Heart right ventricle (tissue), 16 donors: ENCODE data around the gene ANLN. TPM values are rescaled to one million over a fixed set of nuclear protein-coding genes. Genes with fewer than 3 reads are reported as not detected.
"Not testable (repeated sequence)": the region's sequence is repeated elsewhere in the genome, so short reads cannot be mapped to it uniquely, and the experiment has no call there.

Experiments used
- ATAC-seq, 8 donors: fragments of 200-7000 bp; cut with Tn5 transposase; one replicate each; pipeline ENCODE4 v1.9.1; 2020; ENCODE audit warnings: mild to moderate bottlenecking in 8 of 8, moderate library complexity in 8 of 8, moderate number of reproducible peaks in 1 of 8
- DNase-seq, 2 donors: peaks; one replicate each; pipeline ENCODE4 v3.0.0-alpha.2; 2020
- H3K27ac ChIP-seq, 10 donors: fragments of 200-600 bp; sonication (generic) in 2 of 10; one replicate each; pipeline versions ENCODE4 v1.5.0 to v1.8.0; 2020 to 2022; ENCODE audit warnings: mild to moderate bottlenecking in 3 of 10
- H3K27me3 ChIP-seq, 7 donors: fragments of 200-600 bp; one replicate each; pipeline ENCODE4 v1.8.0; 2021 to 2022; ENCODE audit warnings: mild to moderate bottlenecking in 2 of 7
- H3K36me3 ChIP-seq, 9 donors: fragments of 200-600 bp; sonication (generic) in 1 of 9; one replicate each; pipeline versions ENCODE4 v1.5.0 to v1.8.0; 2020 to 2022; ENCODE audit warnings: mild to moderate bottlenecking in 2 of 9
- H3K4me1 ChIP-seq, 9 donors: fragments of 200-600 bp; sonication (generic) in 1 of 9; one replicate each; pipeline versions ENCODE4 v1.5.0 to v1.8.0; 2020 to 2022; ENCODE audit warnings: mild to moderate bottlenecking in 4 of 9
- H3K4me3 ChIP-seq, 10 donors: fragments of 200-600 bp; sonication (generic) in 2 of 10; one replicate each; pipeline versions ENCODE4 v1.5.0 to v1.8.0; 2020 to 2022; ENCODE audit warnings: mild to moderate bottlenecking in 7 of 10, moderate library complexity in 2 of 10
- H3K9me3 ChIP-seq, 11 donors: fragments of 200-600 bp in 10 of 11; sonication (generic) in 2 of 11; one replicate each; pipeline versions ENCODE4 v1.5.0 to v1.8.0; 2013 to 2022; ENCODE audit warnings: mild to moderate bottlenecking in 2 of 11, control low read depth in 1 of 11, moderate library complexity in 1 of 11
- CTCF ChIP-seq, 9 donors: fragments of 200-600 bp; sonication (generic) in 2 of 9; IDR thresholded peaks; one replicate each; pipeline versions ENCODE4 v1.5.0 to v1.8.0; 2021 to 2022; ENCODE audit warnings: antibody characterized with exemption in 9 of 9, mild to moderate bottlenecking in 5 of 9, moderate library complexity in 1 of 9
- WGBS, 2 donors: extraction: QIAGEN DNeasy Blood & Tissue Kit; methylation state at CpG; one replicate each; pipeline ENCODE4 v1.1.7; 2013; ENCODE audit warnings: inconsistent platforms in 1 of 2; 5-methylcytosine and 5-hydroxymethylcytosine counted together
- intact Hi-C, 10 donors: fragments of 100-400 bp; cut with DNase I; formaldehyde crosslinking; loops; one replicate each; pipeline versions ENCODE4 v1.11.1 to v1.14.2; 2022
- polyA plus RNA-seq, 2 donors: library from polyadenylated mRNA; stranded (reverse); fragments of 200-250 nt; gene quantifications; one replicate each; pipeline ENCODE4 v1.2.3, GENCODE V29; 2013
- total RNA-seq, 10 donors: library from RNA; stranded (reverse); fragmentation: NEBNext Ultra II Directional in 3 of 10; extraction: Animal tissue kit (Norgen Biotek cat#: 25700) in 3 of 10; gene quantifications; one replicate each; pipeline versions ENCODE4 v1.2.1 to v1.2.4, GENCODE V29; 2021 to 2023
- donor health status: Arrhythmogenic right ventricular cardiomyopathy.
- donor health status: ischemic (EF 13 %, LVEDD 7.1; RV severe dilation, severe dysfunction).
- donor health status: healthy with polysubstance abuse.
- donor health status: DM: no; HTN: yes; CAD: no.
- donor health status: DM: no; HTN: no; CAD: no.
- donor health status: ischemic (EF 25% LVEDD 6.9; RV normal size, moderate dysfunction).
- donor health status: ischemic (EF 25% LVEDD 5.7; RV mildly dilated, moderate dysfunction).
- donor health status: healthy.
- donor health status: DM: yes; HTN: yes; CAD: no.
- donor health status: Ischemic cardiomyopathy.
- donor health status: ischemic (EF 35%, LVEDD 5.7; RV mildly dilated, moderate dysfunction).
- donor health status: nonischemic (EF 11% LVEDD 7.7; RV severe dilation, severe dysfunction).
- donor health status: DM: yes; HTN: yes; CAD: no.
- donor health status: PGD.
- donor health status: ischemic (EF 29% LVEDD 5.4; RV normal size, mild dysfunction).
- donor health status: nonischemic (EF 23%, LVEDD 6.1; RV moderate dilation, normal function).

ANLN gene
- total and polyA plus RNA-seq, 12 donors: 0.38 to 13.4 (median 1.9) TPM

- intact Hi-C loops: no loop called here
- no peak for DNase-seq
- no peak for TF ChIP-seq CTCF (IDR thresholded peaks at IDR 0.05)
- no peak for ATAC-seq
- Histone ChIP-seq H3K4me1 (no peaks in the 10 kb centered on the region), H3K27me3 (no peaks in the 10 kb centered on the region), H3K27ac (no peak overlapping the region), H3K9me3 (no peaks in the 10 kb centered on the region), H3K36me3 (peaks cover 0 to 6% (median 0%) of the 10 kb centered on the region in 9 donors), H3K4me3 (no peak overlapping the region)
- 58 to 63% methylated on average over 12 of the region's 12 CpGs for WGBS, 2 donors
These were observed 69.7 kb downstream of the ANLN start for GRCh38 chr7:36459236-36459960.

DNA sequence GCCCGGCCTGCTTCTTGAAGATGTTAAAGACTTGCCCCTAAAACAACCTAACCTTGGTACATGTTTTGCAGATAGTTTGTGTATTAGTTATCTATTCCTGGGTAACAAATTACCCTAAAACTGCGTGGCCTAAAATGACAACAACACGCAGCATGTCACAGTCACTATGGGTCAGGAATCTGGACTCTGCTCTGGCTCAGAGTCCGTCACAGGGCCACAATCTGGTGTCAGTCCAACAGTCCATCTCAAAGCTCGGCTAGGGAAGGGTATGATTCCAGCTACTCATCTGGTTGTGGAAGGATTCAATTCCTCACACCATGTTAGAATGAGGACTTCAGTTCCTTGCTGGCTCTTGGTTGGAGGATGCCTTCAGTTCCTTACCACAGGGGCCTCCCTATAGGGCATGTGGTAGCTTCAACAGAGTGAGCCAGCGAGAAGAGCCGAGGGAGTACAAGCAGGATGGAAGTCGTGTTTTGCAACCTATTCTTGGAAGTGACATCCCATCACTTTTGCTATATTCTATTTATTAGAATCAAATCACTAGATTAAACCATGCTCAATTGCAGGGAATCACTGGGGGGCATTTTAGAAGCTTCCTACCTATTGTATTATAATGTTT lies 71.3 kb downstream of the ANLN start:
- no peak for TF ChIP-seq CTCF (IDR thresholded peaks at IDR 0.05)
- no peak for ATAC-seq

GRCh38 chr7:36462551-36463137 lies 73.0 kb downstream of the ANLN start:
- H3K36me3 ChIP-seq: no peaks in the 10 kb centered on the region
- H3K4me1 ChIP-seq: no peaks in the 10 kb centered on the region
- no peak overlapping the region for H3K27ac ChIP-seq
- WGBS, 2 donors: 94 to 96% methylated on average over 6 of the region's 6 CpGs
- H3K9me3 ChIP-seq: peaks cover 0 to 11% (median 0%) of the 10 kb centered on the region in 11 donors
- H3K27me3 ChIP-seq: no peaks in the 10 kb centered on the region
- intact Hi-C loops: no loop called here
- TF ChIP-seq CTCF (IDR thresholded peaks at IDR 0.05): no peak
- DNase-seq: no peak
- no peak for ATAC-seq
- H3K4me3 ChIP-seq: no peak overlapping the region

More for the DNA sequence above, 71.3 kb downstream of the ANLN start:
- intact Hi-C loops: no loop called here
- Histone ChIP-seq H3K27me3 (no peaks in the 10 kb centered on the region), H3K36me3 (no peaks in the 10 kb centered on the region), H3K27ac (no peak overlapping the region), H3K4me3 (no peak overlapping the region), H3K9me3 (peaks cover 0 to 8% (median 0%) of the 10 kb centered on the region in 11 donors), H3K4me1 (no peaks in the 10 kb centered on the region)
- WGBS, 2 donors: 89 to 90% methylated on average over 8 of the region's 8 CpGs
- DNase-seq: no peak

DNA sequence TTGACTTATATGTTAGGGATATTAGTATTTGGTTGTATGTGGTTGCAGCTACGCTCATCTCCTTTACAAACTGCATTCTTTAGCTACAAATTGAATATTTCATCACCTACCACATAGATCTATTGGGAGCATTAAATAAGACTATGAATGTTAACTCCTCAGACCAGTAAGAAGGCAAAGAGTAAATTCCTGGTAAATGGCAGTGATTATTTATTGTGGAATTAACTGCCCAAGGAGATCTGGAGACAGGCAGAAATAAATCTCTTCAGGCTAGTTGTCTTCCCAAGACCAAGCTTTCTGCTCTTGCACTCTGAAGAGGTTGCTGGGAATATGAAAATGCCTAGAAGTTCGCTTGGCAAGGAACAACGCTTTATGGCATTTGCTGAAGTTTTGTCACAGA lies 74.6 kb downstream of the ANLN start:
- Histone ChIP-seq H3K36me3 (no peaks in the 10 kb centered on the region), H3K27ac (no peak overlapping the region), H3K4me1 (no peaks in the 10 kb centered on the region), H3K27me3 (no peaks in the 10 kb centered on the region), H3K9me3 (peaks cover 0 to 11% (median 0%) of the 10 kb centered on the region in 11 donors), H3K4me3 (no peak overlapping the region)
- 74 to 77% methylated on average over 3 of the region's 3 CpGs for WGBS, 2 donors
- DNase-seq: no peak
- intact Hi-C loops: no loop called here
- TF ChIP-seq CTCF (IDR thresholded peaks at IDR 0.05): no peak
- no peak for ATAC-seq

DNA sequence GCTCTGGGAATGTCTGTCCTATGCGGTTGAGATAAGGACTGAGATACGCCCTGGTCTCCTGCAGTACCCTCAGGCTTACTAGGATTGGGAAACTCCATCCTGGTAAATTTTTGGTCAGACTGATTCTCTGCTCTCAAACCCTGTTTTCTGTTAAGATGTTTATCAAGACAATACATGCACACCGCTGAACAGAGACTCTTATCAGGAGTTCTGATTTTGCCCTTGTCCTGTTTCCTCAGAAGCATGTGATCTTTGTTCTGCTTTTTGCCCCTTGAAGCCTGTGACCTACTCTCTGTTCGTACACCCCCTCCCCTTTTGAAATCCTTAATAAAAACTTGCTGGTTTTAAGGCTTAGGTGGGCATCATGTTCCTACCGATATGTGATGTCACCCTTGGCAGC lies 76.3 kb downstream of the ANLN start:
- WGBS, 2 donors: 65 to 72% methylated on average over 5 of the region's 5 CpGs
- H3K9me3 ChIP-seq: peaks cover 0 to 11% (median 0%) of the 10 kb centered on the region in 11 donors

More for the DNA sequence above, 76.3 kb downstream of the ANLN start:
- H3K36me3 ChIP-seq, H3K27ac ChIP-seq, H3K4me1 ChIP-seq, H3K27me3 ChIP-seq, H3K4me3 ChIP-seq, ATAC-seq, intact Hi-C loops, DNase-seq: not testable (repeated sequence)
